ENCODE results near the gene DMRTB1.

Gene DMRTB1

DNA sequence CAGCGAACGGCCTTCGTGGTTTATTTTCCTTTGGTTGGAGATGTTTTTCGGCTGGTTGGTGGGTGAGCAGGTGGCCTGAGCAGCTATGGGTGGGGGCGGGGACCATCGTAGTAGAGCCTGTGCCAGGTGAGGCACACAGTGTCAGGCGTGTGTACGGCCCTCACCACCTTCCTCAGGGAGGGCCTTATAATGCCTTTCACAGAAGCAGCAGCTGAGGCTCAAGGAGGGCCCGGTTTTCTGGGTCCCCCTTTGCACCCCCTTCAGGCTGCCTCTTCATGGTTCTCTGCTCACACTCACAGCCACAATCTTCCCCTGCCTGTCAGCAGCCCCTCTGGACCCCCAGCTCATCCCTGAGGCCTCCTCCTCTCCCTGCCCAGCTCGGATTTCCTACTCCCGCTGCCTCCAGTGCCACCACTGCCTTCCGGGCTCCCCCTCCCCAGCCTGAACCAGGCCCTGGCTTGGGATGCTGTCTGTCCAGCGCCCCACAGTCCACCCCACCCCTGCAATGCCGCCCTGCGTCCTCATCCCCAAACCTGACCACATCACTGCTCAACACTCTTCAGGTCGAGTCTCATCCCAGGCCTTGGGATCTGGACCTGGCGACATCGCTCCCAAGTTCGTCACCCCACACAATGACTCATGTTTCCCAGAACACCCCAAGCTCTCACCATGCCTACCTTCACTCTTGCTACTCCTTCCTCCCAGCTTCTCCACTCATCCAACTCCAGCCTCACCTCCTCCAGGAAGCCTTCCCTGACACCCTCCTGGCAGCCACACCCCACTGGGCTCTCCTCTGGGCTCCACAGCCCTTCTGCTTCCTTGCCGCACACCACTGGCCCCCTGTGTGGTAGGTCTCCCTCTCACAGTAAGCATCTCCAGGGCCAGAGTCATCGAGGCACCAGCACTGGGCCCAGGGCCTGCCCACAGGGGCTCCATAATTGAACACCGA, 53.9 kb downstream of the DMRTB1 start (continued):
- TF ChIP-seq, protein P1, sequence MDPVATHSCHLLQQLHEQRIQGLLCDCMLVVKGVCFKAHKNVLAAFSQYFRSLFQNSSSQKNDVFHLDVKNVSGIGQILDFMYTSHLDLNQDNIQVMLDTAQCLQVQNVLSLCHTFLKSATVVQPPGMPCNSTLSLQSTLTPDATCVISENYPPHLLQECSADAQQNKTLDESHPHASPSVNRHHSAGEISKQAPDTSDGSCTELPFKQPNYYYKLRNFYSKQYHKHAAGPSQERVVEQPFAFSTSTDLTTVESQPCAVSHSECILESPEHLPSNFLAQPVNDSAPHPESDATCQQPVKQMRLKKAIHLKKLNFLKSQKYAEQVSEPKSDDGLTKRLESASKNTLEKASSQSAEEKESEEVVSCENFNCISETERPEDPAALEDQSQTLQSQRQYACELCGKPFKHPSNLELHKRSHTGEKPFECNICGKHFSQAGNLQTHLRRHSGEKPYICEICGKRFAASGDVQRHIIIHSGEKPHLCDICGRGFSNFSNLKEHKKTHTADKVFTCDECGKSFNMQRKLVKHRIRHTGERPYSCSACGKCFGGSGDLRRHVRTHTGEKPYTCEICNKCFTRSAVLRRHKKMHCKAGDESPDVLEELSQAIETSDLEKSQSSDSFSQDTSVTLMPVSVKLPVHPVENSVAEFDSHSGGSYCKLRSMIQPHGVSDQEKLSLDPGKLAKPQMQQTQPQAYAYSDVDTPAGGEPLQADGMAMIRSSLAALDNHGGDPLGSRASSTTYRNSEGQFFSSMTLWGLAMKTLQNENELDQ (tag by site-specific recombination; IDR thresholded peaks at IDR 0.05; ENCODE audit: low read depth), result no peak
- no peak for TF ChIP-seq ZNF791 (tag by site-specific recombination; IDR thresholded peaks at IDR 0.05)
- TF ChIP-seq, protein P2, sequence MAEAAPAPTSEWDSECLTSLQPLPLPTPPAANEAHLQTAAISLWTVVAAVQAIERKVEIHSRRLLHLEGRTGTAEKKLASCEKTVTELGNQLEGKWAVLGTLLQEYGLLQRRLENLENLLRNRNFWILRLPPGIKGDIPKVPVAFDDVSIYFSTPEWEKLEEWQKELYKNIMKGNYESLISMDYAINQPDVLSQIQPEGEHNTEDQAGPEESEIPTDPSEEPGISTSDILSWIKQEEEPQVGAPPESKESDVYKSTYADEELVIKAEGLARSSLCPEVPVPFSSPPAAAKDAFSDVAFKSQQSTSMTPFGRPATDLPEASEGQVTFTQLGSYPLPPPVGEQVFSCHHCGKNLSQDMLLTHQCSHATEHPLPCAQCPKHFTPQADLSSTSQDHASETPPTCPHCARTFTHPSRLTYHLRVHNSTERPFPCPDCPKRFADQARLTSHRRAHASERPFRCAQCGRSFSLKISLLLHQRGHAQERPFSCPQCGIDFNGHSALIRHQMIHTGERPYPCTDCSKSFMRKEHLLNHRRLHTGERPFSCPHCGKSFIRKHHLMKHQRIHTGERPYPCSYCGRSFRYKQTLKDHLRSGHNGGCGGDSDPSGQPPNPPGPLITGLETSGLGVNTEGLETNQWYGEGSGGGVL (tag by site-specific recombination; IDR thresholded peaks at IDR 0.05), result no peak
- TF ChIP-seq, protein P3, sequence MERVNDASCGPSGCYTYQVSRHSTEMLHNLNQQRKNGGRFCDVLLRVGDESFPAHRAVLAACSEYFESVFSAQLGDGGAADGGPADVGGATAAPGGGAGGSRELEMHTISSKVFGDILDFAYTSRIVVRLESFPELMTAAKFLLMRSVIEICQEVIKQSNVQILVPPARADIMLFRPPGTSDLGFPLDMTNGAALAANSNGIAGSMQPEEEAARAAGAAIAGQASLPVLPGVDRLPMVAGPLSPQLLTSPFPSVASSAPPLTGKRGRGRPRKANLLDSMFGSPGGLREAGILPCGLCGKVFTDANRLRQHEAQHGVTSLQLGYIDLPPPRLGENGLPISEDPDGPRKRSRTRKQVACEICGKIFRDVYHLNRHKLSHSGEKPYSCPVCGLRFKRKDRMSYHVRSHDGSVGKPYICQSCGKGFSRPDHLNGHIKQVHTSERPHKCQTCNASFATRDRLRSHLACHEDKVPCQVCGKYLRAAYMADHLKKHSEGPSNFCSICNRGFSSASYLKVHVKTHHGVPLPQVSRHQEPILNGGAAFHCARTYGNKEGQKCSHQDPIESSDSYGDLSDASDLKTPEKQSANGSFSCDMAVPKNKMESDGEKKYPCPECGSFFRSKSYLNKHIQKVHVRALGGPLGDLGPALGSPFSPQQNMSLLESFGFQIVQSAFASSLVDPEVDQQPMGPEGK (tag by site-specific recombination; IDR thresholded peaks at IDR 0.05), result no peak
- no peak for TF ChIP-seq ZNF221 (tag by site-specific recombination; IDR thresholded peaks at IDR 0.05; ENCODE audit: borderline replicate concordance)
- no peak for TF ChIP-seq ZNF426 (tag by site-specific recombination; IDR thresholded peaks at IDR 0.05)
- 0 out of 2 replicates have a peak, but pooled peaks have one; percentile 4 for TF ChIP-seq ZNF146 (tag by site-specific recombination; IDR thresholded peaks at IDR 0.05)
- no peak for TF ChIP-seq ZBTB21 (tag by site-specific recombination; IDR thresholded peaks at IDR 0.05)
- TF ChIP-seq ZFP37 (tag by site-specific recombination; IDR thresholded peaks at IDR 0.05), result no peak
- no peak for TF ChIP-seq ZFP3 (tag by site-specific recombination; IDR thresholded peaks at IDR 0.05; ENCODE audit: low read depth)
- TF ChIP-seq ZNF544 (tag by site-specific recombination; IDR thresholded peaks at IDR 0.05), result 0 out of 2 replicates have a peak, but pooled peaks have one; percentile 54
- TF ChIP-seq ZFP41 (tag by site-specific recombination; IDR thresholded peaks at IDR 0.05; ENCODE audit: borderline replicate concordance), result no peak
- no peak for TF ChIP-seq ZXDB (tag by site-specific recombination; IDR thresholded peaks at IDR 0.05)
- TF ChIP-seq HOXC10 (CRISPR knock-in tag; IDR thresholded peaks at IDR 0.05), result no peak
- TF ChIP-seq GLIS2 (tag by site-specific recombination; IDR thresholded peaks at IDR 0.05), result no peak
- no peak for TF ChIP-seq ZNF140 (tag by site-specific recombination; IDR thresholded peaks at IDR 0.05)
- TF ChIP-seq ZNF843 (tag by site-specific recombination; IDR thresholded peaks at IDR 0.05), result no peak
- no peak for TF ChIP-seq ZNF555 (tag by site-specific recombination; conservative IDR thresholded peaks at IDR 0.05)
- TF ChIP-seq, protein P4, sequence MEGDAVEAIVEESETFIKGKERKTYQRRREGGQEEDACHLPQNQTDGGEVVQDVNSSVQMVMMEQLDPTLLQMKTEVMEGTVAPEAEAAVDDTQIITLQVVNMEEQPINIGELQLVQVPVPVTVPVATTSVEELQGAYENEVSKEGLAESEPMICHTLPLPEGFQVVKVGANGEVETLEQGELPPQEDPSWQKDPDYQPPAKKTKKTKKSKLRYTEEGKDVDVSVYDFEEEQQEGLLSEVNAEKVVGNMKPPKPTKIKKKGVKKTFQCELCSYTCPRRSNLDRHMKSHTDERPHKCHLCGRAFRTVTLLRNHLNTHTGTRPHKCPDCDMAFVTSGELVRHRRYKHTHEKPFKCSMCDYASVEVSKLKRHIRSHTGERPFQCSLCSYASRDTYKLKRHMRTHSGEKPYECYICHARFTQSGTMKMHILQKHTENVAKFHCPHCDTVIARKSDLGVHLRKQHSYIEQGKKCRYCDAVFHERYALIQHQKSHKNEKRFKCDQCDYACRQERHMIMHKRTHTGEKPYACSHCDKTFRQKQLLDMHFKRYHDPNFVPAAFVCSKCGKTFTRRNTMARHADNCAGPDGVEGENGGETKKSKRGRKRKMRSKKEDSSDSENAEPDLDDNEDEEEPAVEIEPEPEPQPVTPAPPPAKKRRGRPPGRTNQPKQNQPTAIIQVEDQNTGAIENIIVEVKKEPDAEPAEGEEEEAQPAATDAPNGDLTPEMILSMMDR (tag by site-specific recombination; IDR thresholded peaks at IDR 0.05), result no peak
- no peak for TF ChIP-seq ZNF521 (tag by site-specific recombination; IDR thresholded peaks at IDR 0.05)
- no peak for TF ChIP-seq SALL2 (tag by site-specific recombination; IDR thresholded peaks at IDR 0.05; ENCODE audit: borderline replicate concordance)
- TF ChIP-seq ZNF561 (tag by site-specific recombination; IDR thresholded peaks at IDR 0.05; ENCODE audit: borderline replicate concordance), result no peak
- TF ChIP-seq, protein P5, sequence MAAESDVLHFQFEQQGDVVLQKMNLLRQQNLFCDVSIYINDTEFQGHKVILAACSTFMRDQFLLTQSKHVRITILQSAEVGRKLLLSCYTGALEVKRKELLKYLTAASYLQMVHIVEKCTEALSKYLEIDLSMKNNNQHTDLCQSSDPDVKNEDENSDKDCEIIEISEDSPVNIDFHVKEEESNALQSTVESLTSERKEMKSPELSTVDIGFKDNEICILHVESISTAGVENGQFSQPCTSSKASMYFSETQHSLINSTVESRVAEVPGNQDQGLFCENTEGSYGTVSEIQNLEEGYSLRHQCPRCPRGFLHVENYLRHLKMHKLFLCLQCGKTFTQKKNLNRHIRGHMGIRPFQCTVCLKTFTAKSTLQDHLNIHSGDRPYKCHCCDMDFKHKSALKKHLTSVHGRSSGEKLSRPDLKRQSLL (tag by site-specific recombination; IDR thresholded peaks at IDR 0.05), result no peak
- peak; percentile 45; the same call in 1 of the 2 replicates for TF ChIP-seq ZIC2 (tag by site-specific recombination; IDR thresholded peaks at IDR 0.05)
- TF ChIP-seq ZNF335 (tag by site-specific recombination; conservative IDR thresholded peaks at IDR 0.05), result peak; percentile 51; the same call in 1 of the 2 replicates
- no peak for TF ChIP-seq ZNF776 (tag by site-specific recombination; IDR thresholded peaks at IDR 0.05; ENCODE audit: borderline replicate concordance)
